Suppressor macrophage (primary cell): Measurements from ENCODE around the gene ZNF592.

ENCODE experiments used
- DNase-seq, 4 experiments: peaks; one replicate each; pipeline ENCODE4 v3.0.0-alpha.2; 2020 to 2022

The ZNF592 gene

GRCh38 chr15:84812842-84813241 lies 64.5 kb downstream of the ZNF592 start:
- DNase-seq = no peak

- DNase-seq = no peak
These were observed 65.0 kb downstream of the ZNF592 start for GRCh38 chr15:84813435-84813834.

GRCh38 chr15:84813931-84814330 lies 65.5 kb downstream of the ZNF592 start:
- DNase-seq = no peak

GRCh38 chr15:84814916-84815315 lies 66.5 kb downstream of the ZNF592 start:
- DNase-seq = peak; percentile 53 to 67 (median 60)

- DNase-seq = peak in 2 of 4 experiments; percentile 23 to 49
These were observed 68.5 kb downstream of the ZNF592 start, which contains the start of gene ALPK3 for GRCh38 chr15:84816694-84817465. Gene ALPK3 (plus strand): TSS chr15:84817356. CDS start chr15:84817453, 97 bp downstream.

- peak in 1 of 4 experiments; percentile 15 for DNase-seq
These were observed 69.2 kb downstream of the ZNF592 start for GRCh38 chr15:84817466-84818081.

- DNase-seq = peak in 2 of 4 experiments; percentile 21 to 24
These were observed 70.1 kb downstream of the ZNF592 start for GRCh38 chr15:84818261-84819131.

- peak in 2 of 4 experiments; percentile 8 to 29 for DNase-seq
These were observed 70.9 kb downstream of the ZNF592 start for GRCh38 chr15:84819291-84819768.

GRCh38 chr15:84819791-84820190 lies 71.4 kb downstream of the ZNF592 start:
- DNase-seq = no peak

- no peak for DNase-seq
These were observed 73.2 kb downstream of the ZNF592 start for GRCh38 chr15:84821501-84822021.

GRCh38 chr15:84822653-84823281 lies 74.4 kb downstream of the ZNF592 start:
- no peak for DNase-seq

GRCh38 chr15:84823282-84823878 lies 75.0 kb downstream of the ZNF592 start:
- DNase-seq = no peak

GRCh38 chr15:84824260-84825007 lies 76.0 kb downstream of the ZNF592 start:
- DNase-seq = no peak

GRCh38 chr15:84826369-84826823 lies 78.0 kb downstream of the ZNF592 start:
- peak in 2 of 4 experiments; percentile 19 to 49 for DNase-seq

GRCh38 chr15:84827246-84827645 lies 78.9 kb downstream of the ZNF592 start:
- no peak for DNase-seq

- DNase-seq = peak in 3 of 4 experiments; percentile 51 to 70 (median 60)
These were observed 79.9 kb downstream of the ZNF592 start for GRCh38 chr15:84828086-84828908.

- no peak for DNase-seq
These were observed 81.0 kb downstream of the ZNF592 start for GRCh38 chr15:84829428-84829827.

GRCh38 chr15:84830036-84830435 lies 81.6 kb downstream of the ZNF592 start:
- no peak for DNase-seq

- DNase-seq = no peak
These were observed 82.6 kb downstream of the ZNF592 start for GRCh38 chr15:84831028-84831427.

GRCh38 chr15:84831613-84832012 lies 83.2 kb downstream of the ZNF592 start:
- DNase-seq = no peak
